Subcutaneous abdominal adipose tissue (tissue), 5 donors: ENCODE data around the gene DBNDD1.
A peak's percentile ranks its signal among the peaks of the same experiment; 100 is the strongest.

ENCODE experiments used
- H3K27ac ChIP-seq: one replicate; pipeline ENCODE4 v1.7.0; 2013; ENCODE audit warnings: low read depth, mild to moderate bottlenecking, inconsistent platforms, low read length, moderate library complexity
- H3K27me3 ChIP-seq, 5 donors: one replicate each; pipeline ENCODE4 v1.7.0; 2013; ENCODE audit warnings: low read length in 5 of 5, inconsistent platforms in 1 of 5; ENCODE audit not compliant: control insufficient read depth in 5 of 5, insufficient read depth in 4 of 5
- H3K36me3 ChIP-seq, 5 donors: one replicate each; pipeline ENCODE4 v1.7.0; 2013; ENCODE audit warnings: low read length in 5 of 5; ENCODE audit not compliant: control insufficient read depth in 5 of 5, insufficient read depth in 5 of 5
- H3K4me1 ChIP-seq, 5 donors: one replicate each; pipeline ENCODE4 v1.7.0; 2013; ENCODE audit warnings: low read length in 5 of 5, mild to moderate bottlenecking in 3 of 5, moderate library complexity in 1 of 5; ENCODE audit not compliant: control insufficient read depth in 5 of 5, insufficient read depth in 5 of 5
- H3K4me3 ChIP-seq, 5 donors: one replicate each; pipeline ENCODE4 v1.7.0; 2013; ENCODE audit warnings: low read length in 5 of 5, low read depth in 1 of 5
- H3K9ac ChIP-seq, 5 donors: one replicate each; pipeline ENCODE4 v1.7.0; 2013; ENCODE audit warnings: low read length in 5 of 5, mild to moderate bottlenecking in 4 of 5, moderate library complexity in 3 of 5
- H3K9me3 ChIP-seq, 5 donors: one replicate each; pipeline ENCODE4 v1.7.0; 2013; ENCODE audit warnings: low read length in 5 of 5; ENCODE audit not compliant: control insufficient read depth in 5 of 5
- donor health status: healthy.
- donor health status: healthy.
- donor health status: healthy.
- donor health status: healthy.
- donor health status: healthy.

The DBNDD1 gene

GRCh38 chr16:90040152-90041023 is 21.1 kb upstream of the DBNDD1 start:
- H3K36me3 ChIP-seq = peaks cover 0 to 74% (median 66%) of the 10 kb centered on the region in 5 donors
- H3K27ac ChIP-seq = no peak overlapping the region

GRCh38 chr16:90037276-90037675 is 18.0 kb upstream of the DBNDD1 start:
- H3K9me3 ChIP-seq = no peaks in the 10 kb centered on the region
- H3K9ac ChIP-seq = no peak overlapping the region
- H3K4me1 ChIP-seq = peaks cover 0 to 13% (median 11%) of the 10 kb centered on the region in 5 donors
- peak overlapping the region in 2 of 5 donors; percentile 2 to 10 for H3K4me3 ChIP-seq
- no peaks in the 10 kb centered on the region for H3K27me3 ChIP-seq
- peaks cover 0 to 62% (median 55%) of the 10 kb centered on the region in 5 donors for H3K36me3 ChIP-seq
- H3K27ac ChIP-seq = no peak overlapping the region

More at GRCh38 chr16:90040152-90041023, 21.1 kb upstream of the DBNDD1 start:
- H3K27me3 ChIP-seq = no peaks in the 10 kb centered on the region
- peaks cover 0 to 13% (median 11%) of the 10 kb centered on the region in 5 donors for H3K4me1 ChIP-seq
- H3K9me3 ChIP-seq = no peaks in the 10 kb centered on the region
- no peak overlapping the region for H3K9ac ChIP-seq
- no peak overlapping the region for H3K4me3 ChIP-seq

- Histone ChIP-seq H3K27ac (no peak overlapping the region), H3K4me1 (peaks cover 0 to 13% (median 11%) of the 10 kb centered on the region in 5 donors), H3K27me3 (no peaks in the 10 kb centered on the region), H3K36me3 (peaks cover 0 to 60% (median 57%) of the 10 kb centered on the region in 5 donors), H3K9ac (no peak overlapping the region), H3K4me3 (no peak overlapping the region), H3K9me3 (peaks cover 0 to 3% (median 0%) of the 10 kb centered on the region in 5 donors)
Observed at GRCh38 chr16:90035902-90036301, 16.6 kb upstream of the DBNDD1 start.

- Histone ChIP-seq H3K9ac (no peak overlapping the region), H3K4me3 (no peak overlapping the region), H3K27ac (no peak overlapping the region), H3K36me3 (peaks cover 0 to 47% (median 44%) of the 10 kb centered on the region in 5 donors), H3K27me3 (no peaks in the 10 kb centered on the region), H3K4me1 (peaks cover 0 to 13% (median 11%) of the 10 kb centered on the region in 5 donors), H3K9me3 (peaks cover 0 to 3% (median 0%) of the 10 kb centered on the region in 5 donors)
Observed at GRCh38 chr16:90034504-90034903, 15.2 kb upstream of the DBNDD1 start.

GRCh38 chr16:90033387-90033786 is 14.1 kb upstream of the DBNDD1 start:
- H3K9me3 ChIP-seq = peaks cover 0 to 3% (median 0%) of the 10 kb centered on the region in 5 donors
- no peaks in the 10 kb centered on the region for H3K27me3 ChIP-seq
- peaks cover 0 to 13% (median 11%) of the 10 kb centered on the region in 5 donors for H3K4me1 ChIP-seq
- H3K4me3 ChIP-seq = no peak overlapping the region
- H3K36me3 ChIP-seq = peaks cover 0 to 50% (median 38%) of the 10 kb centered on the region in 5 donors
- peak overlapping the region; percentile 10 for H3K27ac ChIP-seq
- no peak overlapping the region for H3K9ac ChIP-seq

- Histone ChIP-seq H3K9ac (no peak overlapping the region), H3K4me1 (peaks cover 0 to 10% (median 9%) of the 10 kb centered on the region in 5 donors), H3K4me3 (no peak overlapping the region), H3K27ac (peak overlapping the region; percentile 10), H3K9me3 (peaks cover 0 to 3% (median 0%) of the 10 kb centered on the region in 5 donors), H3K27me3 (no peaks in the 10 kb centered on the region), H3K36me3 (peaks cover 0 to 44% (median 32%) of the 10 kb centered on the region in 5 donors)
Observed at GRCh38 chr16:90032674-90033331, 13.5 kb upstream of the DBNDD1 start.

GRCh38 chr16:90031931-90032673 is 12.8 kb upstream of the DBNDD1 start:
- no peak overlapping the region for H3K27ac ChIP-seq
- H3K27me3 ChIP-seq = no peaks in the 10 kb centered on the region
- H3K9ac ChIP-seq = no peak overlapping the region
- H3K4me1 ChIP-seq = peaks cover 0 to 3% (median 2%) of the 10 kb centered on the region in 5 donors
- peaks cover 0 to 3% (median 0%) of the 10 kb centered on the region in 5 donors for H3K9me3 ChIP-seq
- H3K36me3 ChIP-seq = peaks cover 0 to 37% (median 28%) of the 10 kb centered on the region in 5 donors
- H3K4me3 ChIP-seq = no peak overlapping the region

GRCh38 chr16:90031186-90031930 is 12.1 kb upstream of the DBNDD1 start:
- Histone ChIP-seq H3K27ac (no peak overlapping the region), H3K4me3 (no peak overlapping the region), H3K36me3 (peaks cover 0 to 30% (median 21%) of the 10 kb centered on the region in 5 donors), H3K9ac (no peak overlapping the region), H3K9me3 (peaks cover 0 to 3% (median 0%) of the 10 kb centered on the region in 5 donors), H3K4me1 (no peaks in the 10 kb centered on the region), H3K27me3 (no peaks in the 10 kb centered on the region)

- Histone ChIP-seq H3K4me1 (no peaks in the 10 kb centered on the region), H3K9me3 (peaks cover 0 to 3% (median 0%) of the 10 kb centered on the region in 5 donors), H3K27me3 (no peaks in the 10 kb centered on the region), H3K36me3 (peaks cover 0 to 17% (median 8%) of the 10 kb centered on the region in 5 donors), H3K9ac (no peak overlapping the region), H3K27ac (no peak overlapping the region), H3K4me3 (no peak overlapping the region)
Observed at GRCh38 chr16:90028985-90029384, 9.7 kb upstream of the DBNDD1 start.
